Vagina (tissue), 2 donors: ENCODE data around the gene PPIA. TPM values are rescaled to one million over a fixed set of nuclear protein-coding genes. Genes with fewer than 3 reads are reported as not detected.

Experiments used
- DNase-seq, 2 donors: peaks; one replicate each; pipeline ENCODE4 v3.0.0-alpha.2; 2017; ENCODE audit errors: extremely low spot score in 2 of 2
- H3K27ac ChIP-seq: fragments of 200-600 bp; sonication (generic); one replicate; pipeline ENCODE4 v1.5.1; 2019
- H3K27me3 ChIP-seq: fragments of 200-600 bp; sonication (generic); one replicate; pipeline ENCODE4 v1.5.1; 2019
- H3K36me3 ChIP-seq, 2 donors: fragments of 200-600 bp; sonication (generic); one replicate each; pipeline ENCODE4 v1.5.1; 2017 to 2019
- H3K4me1 ChIP-seq: fragments of 200-600 bp; sonication (generic); one replicate; pipeline ENCODE4 v1.5.1; 2019
- H3K4me3 ChIP-seq, 2 donors: fragments of 200-600 bp; sonication (generic); 1 replicate in 1 of 2; 2 replicates in 1 of 2; pipeline ENCODE4 v1.5.1; 2016 to 2019
- H3K9me3 ChIP-seq: fragments of 200-600 bp; sonication (generic); one replicate; pipeline ENCODE4 v1.5.1; 2019
- POLR2A ChIP-seq, 2 donors: fragments of 450-650 bp; IDR thresholded peaks; one replicate each; pipeline ENCODE4 v1.6.1; 2017; ENCODE audit warnings: antibody characterized with exemption in 2 of 2, mild to moderate bottlenecking in 2 of 2, moderate library complexity in 2 of 2
- POLR2AphosphoS5 ChIP-seq, 2 donors: sonication (generic); formaldehyde crosslinking; IDR thresholded peaks; one replicate each; pipeline ENCODE4 v1.9.0; 2017; ENCODE audit warnings: antibody characterized with exemption in 2 of 2, mild to moderate bottlenecking in 2 of 2, low read depth in 1 of 2; ENCODE audit not compliant: insufficient read depth in 1 of 2
- intact Hi-C: fragments of 100-400 bp; cut with DNase I; formaldehyde crosslinking; loops from one replicate; pipeline ENCODE4 v1.15.1; 2023
- total RNA-seq: library from RNA; depleted of rRNA; stranded (reverse); fragments of >200 nt; gene quantifications from one replicate; pipeline ENCODE4 v1.2.3, GENCODE V29; 2016
- TF ChIP-seq, protein P1 (sequence below), 3 experiments: fragments of 450-650 bp in 2 of 3; fragments of 200-600 bp in 1 of 3; sonication (generic) in 1 of 3; IDR thresholded peaks; one replicate each; pipeline ENCODE4 v1.5.1; 2017 to 2019; ENCODE audit warnings: antibody characterized with exemption in 3 of 3, mild to moderate bottlenecking in 2 of 3, moderate library complexity in 2 of 3

The PPIA gene
- total RNA-seq, 1 donor from 2014 or later, result 1,197 TPM

DNA sequence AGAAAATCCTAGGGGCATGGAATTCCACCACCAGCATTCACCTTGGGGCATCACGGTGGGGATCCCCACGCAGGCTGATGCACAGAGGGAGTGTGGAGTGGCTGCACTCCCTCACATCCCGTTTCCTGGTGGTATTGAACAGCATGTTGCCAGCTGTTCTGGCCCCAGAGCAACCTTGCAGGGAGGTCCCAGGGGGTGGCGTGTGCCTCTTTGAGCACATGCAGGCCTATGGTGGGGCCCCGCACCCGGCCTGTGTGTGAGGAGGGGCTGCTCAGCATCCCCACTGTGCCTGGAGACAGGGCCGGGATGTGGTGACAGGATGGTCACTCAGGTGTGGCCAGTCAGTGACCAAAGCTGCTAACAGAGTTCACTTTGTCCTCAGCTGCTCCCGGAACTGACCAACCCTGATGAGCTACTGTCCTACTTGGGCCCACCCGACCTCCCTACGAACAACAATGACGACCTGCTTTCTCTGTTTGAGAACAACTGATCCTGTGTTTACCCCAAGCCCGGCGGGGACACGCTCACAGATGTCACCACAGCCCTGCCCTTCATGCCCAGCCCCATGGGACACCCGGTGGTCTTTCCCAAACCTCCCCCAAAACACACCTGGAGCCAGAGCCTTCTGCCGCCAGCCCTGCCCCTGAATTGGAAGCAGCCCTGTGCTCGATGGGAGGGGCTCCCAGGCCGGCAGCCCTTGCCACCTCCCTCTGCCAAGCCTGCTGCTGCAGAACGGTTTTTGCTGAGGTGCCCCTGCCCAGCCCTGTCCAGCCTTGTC is 29.2 kb upstream of the PPIA start:
- intact Hi-C loops, result loop anchor here (2.0 kb wide), 1 partner anchor 15 kb away; no protein-coding TSS in a partner anchor
- H3K9me3 ChIP-seq, result no peaks in the 10 kb centered on the region
- H3K4me1 ChIP-seq, result peaks cover 48% of the 10 kb centered on the region
- TF ChIP-seq, protein P1, sequence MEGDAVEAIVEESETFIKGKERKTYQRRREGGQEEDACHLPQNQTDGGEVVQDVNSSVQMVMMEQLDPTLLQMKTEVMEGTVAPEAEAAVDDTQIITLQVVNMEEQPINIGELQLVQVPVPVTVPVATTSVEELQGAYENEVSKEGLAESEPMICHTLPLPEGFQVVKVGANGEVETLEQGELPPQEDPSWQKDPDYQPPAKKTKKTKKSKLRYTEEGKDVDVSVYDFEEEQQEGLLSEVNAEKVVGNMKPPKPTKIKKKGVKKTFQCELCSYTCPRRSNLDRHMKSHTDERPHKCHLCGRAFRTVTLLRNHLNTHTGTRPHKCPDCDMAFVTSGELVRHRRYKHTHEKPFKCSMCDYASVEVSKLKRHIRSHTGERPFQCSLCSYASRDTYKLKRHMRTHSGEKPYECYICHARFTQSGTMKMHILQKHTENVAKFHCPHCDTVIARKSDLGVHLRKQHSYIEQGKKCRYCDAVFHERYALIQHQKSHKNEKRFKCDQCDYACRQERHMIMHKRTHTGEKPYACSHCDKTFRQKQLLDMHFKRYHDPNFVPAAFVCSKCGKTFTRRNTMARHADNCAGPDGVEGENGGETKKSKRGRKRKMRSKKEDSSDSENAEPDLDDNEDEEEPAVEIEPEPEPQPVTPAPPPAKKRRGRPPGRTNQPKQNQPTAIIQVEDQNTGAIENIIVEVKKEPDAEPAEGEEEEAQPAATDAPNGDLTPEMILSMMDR (IDR thresholded peaks at IDR 0.05), result no peak
- TF ChIP-seq POLR2A (IDR thresholded peaks at IDR 0.05) (no peak), POLR2AphosphoS5 (IDR thresholded peaks at IDR 0.05; ENCODE audit: insufficient read depth in 1 of 2, low read depth in 1 of 2) (no peak)
- peak overlapping the region; percentile 89 for H3K27ac ChIP-seq
- peak in 1 of 2 donors; percentile 93 for DNase-seq
- no peak overlapping the region for H3K4me3 ChIP-seq
- peaks cover 0 to 51% of the 10 kb centered on the region in 2 donors for H3K36me3 ChIP-seq
- H3K27me3 ChIP-seq, result no peaks in the 10 kb centered on the region

DNA sequence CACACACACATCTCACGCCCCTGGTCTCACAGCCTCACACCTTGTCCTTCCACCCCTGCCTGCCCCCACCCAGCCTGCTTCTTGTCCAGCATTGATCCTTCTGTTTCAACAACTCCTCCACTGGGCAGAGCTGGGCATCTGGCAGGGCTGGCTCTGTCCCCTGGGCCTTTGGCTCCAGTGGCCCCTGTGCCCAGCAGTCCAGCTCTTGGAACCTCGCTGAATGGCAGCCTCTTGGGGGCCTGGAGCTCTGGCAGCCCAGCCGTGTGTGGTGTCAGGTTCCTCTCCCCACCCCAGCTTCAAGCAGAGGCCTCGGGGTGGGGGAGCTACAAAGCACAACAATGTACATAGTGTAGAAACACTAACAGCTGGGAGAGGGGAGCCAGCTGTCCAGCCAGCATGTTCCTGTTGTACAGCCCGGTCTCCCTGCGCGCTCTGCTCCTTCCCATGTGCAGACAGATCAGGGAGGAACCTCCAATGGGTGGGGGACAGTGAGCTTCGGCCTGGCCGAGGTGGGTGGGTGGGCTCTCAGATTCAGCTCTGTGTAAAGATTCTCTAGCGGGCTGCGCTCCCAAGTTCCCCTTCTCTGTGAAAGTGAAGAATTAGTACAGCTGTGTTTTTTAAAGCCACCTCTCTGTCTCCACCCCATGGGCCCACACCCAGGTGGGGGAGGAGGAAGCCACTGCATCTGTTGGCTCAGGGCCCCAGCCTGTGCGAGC is 28.4 kb upstream of the PPIA start:
- intact Hi-C loops, result loop anchor here (2.0 kb wide), 1 partner anchor 15 kb away; no protein-coding TSS in a partner anchor
- peak; percentile 70 to 72 for TF ChIP-seq POLR2AphosphoS5 (IDR thresholded peaks at IDR 0.05; ENCODE audit: insufficient read depth in 1 of 2, low read depth in 1 of 2)
- TF ChIP-seq POLR2A (IDR thresholded peaks at IDR 0.05), result peak in 1 of 2 donors; percentile 4
- TF ChIP-seq, protein P1 (IDR thresholded peaks at IDR 0.05), result no peak
- Histone ChIP-seq H3K4me3 (peak overlapping the region; percentile 12 to 19), H3K9me3 (no peaks in the 10 kb centered on the region), H3K27ac (peak overlapping the region; percentile 89), H3K36me3 (peaks cover 0 to 43% of the 10 kb centered on the region in 2 donors), H3K4me1 (peaks cover 40% of the 10 kb centered on the region), H3K27me3 (no peaks in the 10 kb centered on the region)
- DNase-seq, result peak in 1 of 2 donors; percentile 90

DNA sequence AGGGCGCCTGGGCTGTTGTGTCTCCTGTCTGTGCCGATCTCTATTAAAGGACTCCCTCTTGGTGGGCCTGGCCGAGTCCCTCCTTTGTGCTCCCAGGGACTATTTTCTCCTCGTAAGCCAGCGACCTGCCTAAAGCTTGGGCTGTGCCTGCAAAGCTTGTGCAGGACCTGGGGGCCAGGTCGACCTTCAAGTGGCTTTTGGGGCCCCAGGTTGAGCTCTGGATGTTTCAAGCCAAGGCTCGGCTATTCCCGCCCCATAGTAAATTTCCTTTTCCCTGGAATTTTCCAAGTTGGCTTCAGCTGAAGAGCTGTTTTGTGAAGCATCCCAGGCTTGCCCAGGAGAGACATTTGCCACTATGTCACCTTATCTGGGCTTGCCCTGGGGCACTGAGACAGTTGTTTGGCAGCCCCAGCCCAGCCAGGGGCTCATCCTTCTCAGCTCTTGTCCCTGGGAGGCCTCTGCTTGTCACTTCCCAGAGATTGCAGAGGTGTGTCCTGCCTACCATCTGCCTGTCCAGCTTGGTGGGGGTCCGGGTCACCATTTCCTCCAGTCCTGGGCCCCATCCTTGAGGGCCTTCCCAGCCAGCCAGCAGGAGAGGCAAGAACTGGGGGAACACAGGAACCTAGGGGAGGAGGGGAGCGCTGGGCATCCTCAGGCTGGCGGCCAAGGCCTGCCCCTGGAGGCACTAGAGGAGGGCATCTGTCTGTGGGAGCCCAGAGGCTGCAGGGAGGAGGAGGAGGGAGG is 27.7 kb upstream of the PPIA start:
- TF ChIP-seq POLR2A (IDR thresholded peaks at IDR 0.05) (no peak), POLR2AphosphoS5 (IDR thresholded peaks at IDR 0.05; ENCODE audit: insufficient read depth in 1 of 2, low read depth in 1 of 2) (peak in 1 of 2 donors; percentile 28)
- H3K36me3 ChIP-seq, result peaks cover 0 to 36% of the 10 kb centered on the region in 2 donors
- peak in 1 of 2 donors; percentile 93 for DNase-seq
- H3K4me1 ChIP-seq, result peaks cover 40% of the 10 kb centered on the region
- intact Hi-C loops, result no loop called here
- no peaks in the 10 kb centered on the region for H3K27me3 ChIP-seq
- peak overlapping the region; percentile 12 to 19 for H3K4me3 ChIP-seq
- peak overlapping the region; percentile 89 for H3K27ac ChIP-seq
- no peaks in the 10 kb centered on the region for H3K9me3 ChIP-seq

DNA sequence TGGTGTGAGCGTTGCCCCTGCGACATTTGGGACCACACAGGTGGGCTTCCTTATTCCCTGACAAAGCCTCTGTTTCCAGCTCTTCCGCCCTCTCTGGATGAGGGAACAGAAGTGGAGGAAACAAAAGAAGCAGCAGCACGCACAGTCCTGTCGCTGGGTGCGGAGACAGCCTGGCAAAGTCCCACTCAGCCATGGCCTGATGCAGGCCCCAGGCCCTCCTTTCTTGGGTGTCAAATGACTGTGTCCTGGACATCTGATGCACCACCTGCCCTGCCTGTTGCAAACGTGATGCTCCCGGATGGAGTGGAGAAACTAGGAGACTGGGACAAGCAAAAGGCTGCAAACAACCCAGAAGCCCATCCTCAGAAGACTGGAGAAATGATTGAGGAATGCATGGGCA is 27.1 kb upstream of the PPIA start:
- intact Hi-C loops, result no loop called here
- Histone ChIP-seq H3K4me3 (no peak overlapping the region), H3K36me3 (peaks cover 0 to 30% of the 10 kb centered on the region in 2 donors), H3K9me3 (no peaks in the 10 kb centered on the region), H3K27me3 (no peaks in the 10 kb centered on the region), H3K27ac (peak overlapping the region; percentile 89), H3K4me1 (peaks cover 40% of the 10 kb centered on the region)
- no peak for DNase-seq
- TF ChIP-seq, protein P1 (IDR thresholded peaks at IDR 0.05), result no peak
- TF ChIP-seq POLR2AphosphoS5 (IDR thresholded peaks at IDR 0.05; ENCODE audit: insufficient read depth in 1 of 2, low read depth in 1 of 2), result no peak
- no peak for TF ChIP-seq POLR2A (IDR thresholded peaks at IDR 0.05)

DNA sequence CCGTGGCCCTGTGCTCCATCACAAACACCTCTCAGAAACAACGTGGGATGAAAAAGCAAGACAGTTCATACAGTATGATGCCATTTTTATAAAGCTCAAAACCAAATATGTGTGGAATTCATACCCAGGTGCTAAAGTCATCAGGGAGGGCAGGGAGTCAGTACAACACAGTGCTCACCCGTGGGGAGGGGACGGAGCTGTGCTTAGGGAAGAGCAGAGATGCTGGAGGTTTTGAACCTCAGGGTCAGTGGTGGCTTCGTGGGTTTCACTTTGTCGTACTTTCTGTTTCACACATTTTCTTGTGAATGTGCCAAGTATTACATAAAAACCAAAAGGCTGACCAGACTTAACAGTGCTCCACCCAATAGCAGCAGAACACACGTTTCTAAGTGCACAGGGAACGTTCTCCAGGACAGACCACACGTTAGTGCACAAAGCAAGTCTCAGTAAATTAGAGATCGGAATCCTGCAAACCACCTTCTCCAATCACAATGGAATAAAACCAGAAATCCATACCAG is 26.6 kb upstream of the PPIA start:
- H3K4me3 ChIP-seq, result no peak overlapping the region
- TF ChIP-seq, protein P1 (IDR thresholded peaks at IDR 0.05), result no peak
- TF ChIP-seq POLR2A (IDR thresholded peaks at IDR 0.05) (no peak), POLR2AphosphoS5 (IDR thresholded peaks at IDR 0.05; ENCODE audit: insufficient read depth in 1 of 2, low read depth in 1 of 2) (no peak)
- intact Hi-C loops, result no loop called here
- H3K9me3 ChIP-seq, result no peaks in the 10 kb centered on the region
- H3K4me1 ChIP-seq, result peaks cover 40% of the 10 kb centered on the region
- DNase-seq, result no peak
- peak overlapping the region; percentile 89 for H3K27ac ChIP-seq
- H3K36me3 ChIP-seq, result peaks cover 0 to 26% of the 10 kb centered on the region in 2 donors
- H3K27me3 ChIP-seq, result no peaks in the 10 kb centered on the region
